GM12891 (cell line): Measurements from ENCODE around the gene SFMBT1.

Experiments
- PAX5 ChIP-seq: IDR thresholded peaks from 2 replicates; pipeline ENCODE4 v1.6.1; 2011; ENCODE audit warnings: low read length, moderate library complexity, mild to moderate bottlenecking; ENCODE audit not compliant: insufficient read depth, severe bottlenecking
- POLR2A ChIP-seq: IDR thresholded peaks from 2 replicates; pipeline ENCODE4 v1.6.1; 2011; ENCODE audit warnings: low read depth, low read length, control low read depth
- POLR2AphosphoS5 ChIP-seq: IDR thresholded peaks from 2 replicates; pipeline ENCODE4 v1.6.1; 2011; ENCODE audit warnings: low read depth, low read length, control low read depth
- POU2F2 ChIP-seq: IDR thresholded peaks from 2 replicates; pipeline ENCODE4 v1.6.1; 2011; ENCODE audit warnings: low read depth, mild to moderate bottlenecking, control low read depth, low read length, moderate library complexity
- SPI1 ChIP-seq: IDR thresholded peaks from 2 replicates; pipeline ENCODE4 v1.6.1; 2011; ENCODE audit warnings: low read depth, low read length, control low read depth
- TAF1 ChIP-seq: IDR thresholded peaks from 2 replicates; pipeline ENCODE4 v1.6.1; 2011; ENCODE audit warnings: low read depth, low read length, control low read depth

- TF ChIP-seq POLR2A (no peak), POLR2AphosphoS5 (no peak), TAF1 (no peak), SPI1 (no peak), POU2F2 (no peak), PAX5 (no peak)
Observed at GRCh38 chr3:53074366-53074696, 28.5 kb upstream of the SFMBT1 start.
